Peyer's patch (tissue), 4 donors: ENCODE measurements around the gene TRIM25. TPM values are rescaled to one million over a fixed set of nuclear protein-coding genes. Genes with fewer than 3 reads are reported as not detected.

Experiments used
- DNase-seq, 3 donors: peaks; one replicate each; pipeline ENCODE4 v3.0.0-alpha.2; 2017 to 2019
- H3K27ac ChIP-seq, 4 donors: fragments of 200-600 bp; sonication (generic); one replicate each; pipeline ENCODE4 v1.5.1; 2016 to 2019
- H3K27me3 ChIP-seq, 2 donors: fragments of 200-600 bp; sonication (generic); one replicate each; pipeline ENCODE4 v1.5.1; 2019
- H3K36me3 ChIP-seq, 3 donors: fragments of 200-600 bp; sonication (generic); one replicate each; pipeline ENCODE4 v1.5.1; 2016 to 2019
- H3K4me1 ChIP-seq, 4 donors: fragments of 200-600 bp; sonication (generic); one replicate each; pipeline ENCODE4 v1.5.1; 2016 to 2019
- H3K4me3 ChIP-seq, 4 donors: fragments of 200-600 bp; sonication (generic); 1 replicate in 3 of 4; 2 replicates in 1 of 4; pipeline ENCODE4 v1.5.1; 2016 to 2019; ENCODE audit warnings: mild to moderate bottlenecking in 1 of 4
- H3K9me3 ChIP-seq, 4 donors: fragments of 200-600 bp; sonication (generic); one replicate each; pipeline ENCODE4 v1.5.1; 2016 to 2019; ENCODE audit warnings: mild to moderate bottlenecking in 1 of 4
- CTCF ChIP-seq, 6 experiments: fragments of 450-650 bp in 4 of 6; fragments of 200-600 bp in 2 of 6; sonication (generic) in 1 of 6; IDR thresholded peaks; one replicate each; pipeline ENCODE4 v1.5.1; 2017 to 2019; ENCODE audit warnings: antibody characterized with exemption in 6 of 6, mild to moderate bottlenecking in 3 of 6, moderate library complexity in 1 of 6
- POLR2A ChIP-seq, 2 donors: fragments of 450-650 bp; IDR thresholded peaks; one replicate each; pipeline ENCODE4 v1.5.1; 2017; ENCODE audit warnings: antibody characterized with exemption in 2 of 2, mild to moderate bottlenecking in 2 of 2, moderate library complexity in 2 of 2
- total RNA-seq, 4 donors: library from RNA; depleted of rRNA; stranded (reverse); fragments of >200 nt; gene quantifications; one replicate each; pipeline ENCODE4 v1.1.0, GENCODE V29; 2016

The TRIM25 gene
- total RNA-seq = 100 to 1,000 TPM in 3 of 4 donors, 10 to 100 TPM in 1; 87.0 to 344 (median 119) TPM

DNA sequence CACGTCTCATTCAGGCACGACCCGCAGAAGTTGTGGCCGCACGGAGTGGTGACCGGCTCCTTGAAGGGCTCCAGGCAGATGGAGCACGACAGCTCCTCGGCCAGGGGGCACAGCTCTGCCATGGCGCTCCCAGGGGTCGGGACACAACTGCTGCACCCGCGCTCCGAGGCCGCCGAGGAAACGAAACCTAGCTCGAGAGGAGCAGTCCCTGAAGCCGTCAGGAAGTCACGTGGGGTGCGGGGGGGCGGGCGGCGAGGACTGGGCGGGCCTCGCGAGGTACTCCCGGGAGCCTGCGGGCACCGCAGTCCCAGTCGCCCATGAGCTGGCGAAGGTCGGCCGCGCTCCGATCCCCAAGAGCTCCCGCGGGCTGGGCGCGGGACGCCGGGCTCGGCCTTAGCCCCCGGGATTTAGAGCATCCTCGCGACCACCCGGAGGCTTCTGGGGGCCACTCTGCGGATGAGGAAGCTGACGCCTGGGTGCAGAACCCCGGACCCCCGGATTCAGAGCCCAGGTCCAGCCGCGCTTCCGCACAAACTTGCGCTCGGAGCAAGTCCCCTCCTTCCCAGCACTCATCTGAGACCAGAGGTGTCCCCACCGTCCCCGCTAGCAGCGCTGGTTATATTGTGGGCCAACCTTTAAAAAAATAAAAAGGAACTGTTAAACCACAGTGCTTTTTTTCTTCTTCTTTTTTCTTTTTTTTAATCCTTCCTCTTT lies at the start of gene TRIM25:
Gene TRIM25, minus strand, starts transcription at position 183 of the 714 bp plus-strand sequence. Its CDS starts 61 bp downstream, at position 122.
- H3K4me1 ChIP-seq = peaks cover 0 to 44% (median 18%) of the 10 kb centered on the region in 4 donors

GRCh38 chr17:56960596-56961538 lies 47.0 kb upstream of the TRIM25 start, which contains the start of gene COIL:
TSS of gene COIL (minus strand) at chr17:56961050. CDS start at chr17:56961019, 31 bp downstream.
- Histone ChIP-seq H3K4me3 (peak within 1 kb of the TSS; percentile 74 to 97 (median 88)), H3K9me3 (no peaks in the 10 kb centered on the region), H3K27ac (peak within 1 kb of the TSS; percentile 80 to 88 (median 86)), H3K4me1 (peaks cover 3 to 15% (median 7%) of the 10 kb centered on the region in 4 donors), H3K36me3 (no peaks in the 10 kb centered on the region), H3K27me3 (no peaks in the 10 kb centered on the region)
- DNase-seq = peak; percentile 92 to 96 (median 92)
- peak in 1 of 2 donors; percentile 9 for TF ChIP-seq POLR2A (IDR thresholded peaks at IDR 0.05)
- TF ChIP-seq CTCF (IDR thresholded peaks at IDR 0.05) = peak; percentile 99 to 100 (median 99)

More for the DNA sequence above, at the start of gene TRIM25:
- H3K36me3 ChIP-seq = no peaks in the 10 kb centered on the region
- TF ChIP-seq POLR2A (IDR thresholded peaks at IDR 0.05) = peak; percentile 98 to 99
- no peak for TF ChIP-seq CTCF (IDR thresholded peaks at IDR 0.05)
- H3K27me3 ChIP-seq = no peaks in the 10 kb centered on the region
- peak; percentile 98 for DNase-seq
- peak within 1 kb of the TSS; percentile 63 to 84 (median 76) for H3K4me3 ChIP-seq
- no peaks in the 10 kb centered on the region for H3K9me3 ChIP-seq
- H3K27ac ChIP-seq = peak within 1 kb of the TSS; percentile 82 to 96 (median 92)

DNA sequence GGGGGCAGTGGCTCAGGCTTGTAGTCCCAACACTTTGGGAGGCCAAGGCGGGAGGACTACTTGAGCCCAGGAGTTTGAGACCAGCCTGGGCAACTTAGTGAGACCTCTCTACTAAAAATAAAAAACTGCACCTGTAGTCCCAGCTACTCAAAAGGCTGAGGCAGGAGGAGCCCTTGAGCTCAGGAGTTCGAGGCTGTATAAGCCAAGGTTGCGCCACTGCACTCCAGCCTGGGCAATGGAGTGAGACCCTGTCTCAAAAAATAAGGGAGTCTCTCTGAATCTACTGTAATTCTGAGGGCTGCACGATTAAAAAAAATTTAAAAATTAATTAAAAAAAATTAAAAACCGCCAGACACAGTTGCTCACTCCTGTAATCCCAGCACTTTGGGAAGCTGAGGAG lies 43.1 kb upstream of the TRIM25 start:
- no peaks in the 10 kb centered on the region for H3K9me3 ChIP-seq
- no peak overlapping the region for H3K27ac ChIP-seq

GRCh38 chr17:56949595-56949994 lies 35.7 kb upstream of the TRIM25 start:
- H3K9me3 ChIP-seq = no peaks in the 10 kb centered on the region
- no peak for DNase-seq
- TF ChIP-seq CTCF (IDR thresholded peaks at IDR 0.05) (no peak), POLR2A (IDR thresholded peaks at IDR 0.05) (no peak)
- H3K36me3 ChIP-seq = peaks cover 0 to 56% (median 0%) of the 10 kb centered on the region in 3 donors
- no peak overlapping the region for H3K4me3 ChIP-seq
- H3K27me3 ChIP-seq = no peaks in the 10 kb centered on the region
- H3K4me1 ChIP-seq = no peaks in the 10 kb centered on the region
- no peak overlapping the region for H3K27ac ChIP-seq

More for the DNA sequence above, 43.1 kb upstream of the TRIM25 start:
- no peak for DNase-seq
- TF ChIP-seq POLR2A (IDR thresholded peaks at IDR 0.05) = no peak
- TF ChIP-seq CTCF (IDR thresholded peaks at IDR 0.05) = no peak
- Histone ChIP-seq H3K36me3 (no peaks in the 10 kb centered on the region), H3K27me3 (no peaks in the 10 kb centered on the region), H3K4me3 (no peak overlapping the region), H3K4me1 (peaks cover 3 to 15% (median 7%) of the 10 kb centered on the region in 4 donors)

DNA sequence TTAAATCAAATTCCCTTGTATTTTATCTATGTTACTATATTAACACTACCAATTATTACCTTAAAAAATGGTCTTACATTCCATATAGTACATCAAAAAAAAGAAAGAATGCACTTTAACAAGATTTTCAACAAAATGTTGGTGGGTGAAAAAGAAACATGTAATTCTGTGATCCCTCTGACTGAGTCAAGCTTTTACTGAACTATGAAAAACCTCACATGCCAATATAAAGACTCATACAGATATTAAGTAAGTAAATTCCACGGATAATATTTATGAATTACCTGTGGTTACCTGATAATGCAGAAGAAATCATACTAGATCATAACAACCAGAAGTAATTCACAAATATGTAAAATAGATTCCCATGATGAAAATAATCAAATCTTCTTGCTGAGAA lies 34.6 kb upstream of the TRIM25 start:
- Histone ChIP-seq H3K27ac (no peak overlapping the region), H3K4me3 (no peak overlapping the region), H3K9me3 (no peaks in the 10 kb centered on the region), H3K27me3 (no peaks in the 10 kb centered on the region), H3K36me3 (peaks cover 0 to 67% (median 0%) of the 10 kb centered on the region in 3 donors), H3K4me1 (no peaks in the 10 kb centered on the region)
- no peak for TF ChIP-seq CTCF (IDR thresholded peaks at IDR 0.05)
- no peak for TF ChIP-seq POLR2A (IDR thresholded peaks at IDR 0.05)
- no peak for DNase-seq
